ENCODE data around the gene CAMK2A.

Gene CAMK2A

GRCh38 chr5:150184990-150185912 lies 104.3 kb downstream of the CAMK2A start:
- DNase-seq (ENCODE audit: low read depth): no peak

GRCh38 chr5:150184006-150184405 lies 105.6 kb downstream of the CAMK2A start:
- DNase-seq (ENCODE audit: low read depth): no peak

GRCh38 chr5:150183436-150183835 lies 106.1 kb downstream of the CAMK2A start:
- no peak for DNase-seq (ENCODE audit: low read depth)

GRCh38 chr5:150182774-150183173 lies 106.8 kb downstream of the CAMK2A start:
- no peak for DNase-seq (ENCODE audit: low read depth)

GRCh38 chr5:150181766-150182545 lies 107.6 kb downstream of the CAMK2A start:
- DNase-seq (ENCODE audit: low read depth): peak; percentile 18

GRCh38 chr5:150181027-150181426 lies 108.5 kb downstream of the CAMK2A start:
- DNase-seq (ENCODE audit: low read depth): peak; percentile 67

- no peak for DNase-seq (ENCODE audit: low read depth)
Measured at GRCh38 chr5:150180241-150181026, 109.1 kb downstream of the CAMK2A start.

GRCh38 chr5:150179019-150179620 lies 110.5 kb downstream of the CAMK2A start:
- no peak for DNase-seq (ENCODE audit: low read depth)

- DNase-seq (ENCODE audit: low read depth): no peak
Measured at GRCh38 chr5:150178262-150178661, 111.3 kb downstream of the CAMK2A start.

GRCh38 chr5:150177721-150178120 lies 111.9 kb downstream of the CAMK2A start:
- DNase-seq (ENCODE audit: low read depth): no peak

- no peak for DNase-seq (ENCODE audit: low read depth)
Measured at GRCh38 chr5:150176745-150177477, 112.7 kb downstream of the CAMK2A start.

GRCh38 chr5:150175536-150175935 lies 114.0 kb downstream of the CAMK2A start:
- DNase-seq (ENCODE audit: low read depth): peak; percentile 44

GRCh38 chr5:150175076-150175475 lies 114.5 kb downstream of the CAMK2A start:
- no peak for DNase-seq (ENCODE audit: low read depth)

GRCh38 chr5:150174285-150174684 lies 115.3 kb downstream of the CAMK2A start:
- DNase-seq (ENCODE audit: low read depth): no peak

GRCh38 chr5:150173161-150173560 lies 116.4 kb downstream of the CAMK2A start:
- DNase-seq (ENCODE audit: low read depth): no peak

GRCh38 chr5:150172556-150172955 lies 117.0 kb downstream of the CAMK2A start:
- no peak for DNase-seq (ENCODE audit: low read depth)

- peak; percentile 79 for DNase-seq (ENCODE audit: low read depth)
Measured at GRCh38 chr5:150172145-150172544, 117.4 kb downstream of the CAMK2A start.

Measured in amniotic epithelial cell (primary cell).